ENCODE measurements around the gene PTK7.
"Not testable (repeated sequence)": the region's sequence is repeated elsewhere in the genome, so short reads cannot be mapped to it uniquely, and the experiment has no call there.

Gene PTK7

DNA sequence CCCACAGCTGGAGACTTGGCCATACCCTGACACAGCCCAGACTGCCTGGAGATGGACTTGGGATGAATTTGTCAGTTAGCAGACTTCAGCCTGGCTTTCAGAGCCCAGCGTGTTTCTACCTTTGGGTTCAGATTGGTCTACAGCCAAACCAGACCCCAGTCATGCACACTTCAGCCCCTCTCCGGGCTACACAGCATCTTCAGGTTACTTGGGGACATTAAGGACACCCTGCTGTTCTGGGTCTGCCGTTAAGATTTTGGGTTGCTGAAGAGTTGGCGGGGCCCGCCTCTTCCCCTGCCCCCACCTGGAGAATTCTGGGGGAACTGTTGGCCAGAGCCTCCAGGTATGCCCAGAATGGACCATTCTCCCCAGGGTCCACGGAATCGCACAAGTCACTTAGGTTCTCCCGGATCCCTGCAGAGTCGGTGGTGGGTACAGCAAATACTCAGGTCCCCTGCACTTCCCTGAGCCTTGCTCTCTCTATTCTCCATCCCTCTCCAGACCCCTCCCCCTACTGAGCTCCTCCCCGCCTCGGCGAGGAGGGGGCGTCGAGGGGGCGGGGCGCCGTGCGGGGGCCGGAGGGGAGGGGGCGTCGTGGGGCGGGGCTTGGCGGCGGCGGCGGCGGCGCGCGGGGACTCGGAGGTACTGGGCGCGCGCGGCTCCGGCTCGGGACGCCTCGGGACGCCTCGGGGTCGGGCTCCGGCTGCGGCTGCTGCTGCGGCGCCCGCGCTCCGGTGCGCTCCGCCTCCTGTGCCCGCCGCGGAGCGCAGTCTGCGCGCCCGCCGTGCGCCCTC lies at the start of gene PTK7:
PTK7 (plus strand) TSS at position 645 of the 794 bp plus-strand sequence. CDS start 175 bp downstream, outside the sequence.
- DNase-seq (ENCODE audit: low read depth) = no peak

DNA sequence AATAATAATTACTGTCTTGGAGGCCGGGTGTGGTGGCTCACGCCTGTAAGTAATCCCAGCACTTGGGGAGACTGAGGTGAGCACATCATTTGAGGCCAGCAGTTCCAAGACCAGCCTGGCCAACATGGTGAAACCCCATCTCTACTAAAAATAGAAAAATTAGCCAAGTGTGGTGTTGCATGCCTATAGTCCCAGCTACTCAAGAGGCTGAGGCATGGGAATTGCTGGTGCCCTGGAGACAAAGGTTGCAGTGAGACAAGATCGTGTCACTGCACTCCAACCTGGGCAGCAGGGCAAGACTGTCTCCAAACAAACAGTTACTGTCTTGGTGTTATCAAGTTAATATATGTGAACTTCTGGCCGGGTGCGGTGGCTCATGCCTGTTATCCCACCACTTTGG lies 49.7 kb upstream of the PTK7 start:
- DNase-seq (ENCODE audit: low read depth) = no peak

GRCh38 chr6:43029120-43029519 lies 47.0 kb upstream of the PTK7 start:
- no peak for DNase-seq (ENCODE audit: low read depth)

DNA sequence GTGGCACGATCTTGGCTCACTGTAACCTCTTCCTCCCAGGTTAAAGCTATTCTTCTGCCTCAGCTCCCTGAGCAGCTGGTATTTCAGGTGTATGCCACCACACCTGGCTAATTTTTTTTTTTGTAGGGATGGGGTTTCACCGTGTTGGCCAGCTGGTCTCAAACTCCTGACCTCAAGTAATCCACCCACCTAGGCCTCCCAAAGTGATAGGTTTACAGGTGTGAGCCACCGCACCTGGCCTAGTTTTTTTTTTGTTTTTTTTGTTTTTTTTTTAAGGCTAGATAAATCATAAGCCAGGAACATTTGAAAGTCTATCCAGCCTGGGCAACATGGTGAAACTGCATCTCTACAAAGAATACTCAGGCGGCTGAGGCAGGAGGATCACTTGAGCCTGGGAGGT lies 43.8 kb upstream of the PTK7 start:
- no peak for DNase-seq (ENCODE audit: low read depth)

DNA sequence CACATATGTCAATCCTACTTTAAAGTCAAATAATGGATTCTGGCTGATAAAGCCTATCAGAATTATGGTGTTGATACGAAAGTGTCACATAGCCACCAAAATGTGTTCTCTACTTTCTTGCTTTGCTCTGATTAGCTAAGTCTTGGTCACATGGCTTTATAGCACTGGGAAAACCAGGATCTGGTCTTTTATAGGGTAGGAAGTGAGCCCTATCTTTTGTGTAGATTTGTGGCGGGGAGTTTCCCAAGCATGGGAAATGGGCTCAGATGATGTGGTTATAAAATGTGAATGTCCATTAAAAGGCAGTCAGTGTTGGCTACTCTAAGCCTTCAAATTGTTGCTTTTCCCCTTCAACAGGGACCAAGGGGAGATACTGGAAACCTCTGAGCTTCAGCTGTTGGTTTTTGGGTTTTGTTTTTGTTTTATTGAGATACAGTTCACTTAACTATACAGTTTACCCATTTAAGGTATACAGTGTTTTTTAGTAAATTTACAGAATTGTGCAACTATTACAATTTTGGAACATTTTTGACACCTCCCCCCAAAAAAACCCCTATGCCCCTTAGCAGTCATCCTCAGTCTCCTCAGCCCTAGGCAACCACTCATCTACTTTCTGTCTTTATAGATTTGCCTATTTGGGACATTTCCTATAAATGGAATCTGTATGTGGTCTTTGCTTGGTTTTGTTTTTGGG lies 42.5 kb upstream of the PTK7 start:
- DNase-seq (ENCODE audit: low read depth) = no peak

DNA sequence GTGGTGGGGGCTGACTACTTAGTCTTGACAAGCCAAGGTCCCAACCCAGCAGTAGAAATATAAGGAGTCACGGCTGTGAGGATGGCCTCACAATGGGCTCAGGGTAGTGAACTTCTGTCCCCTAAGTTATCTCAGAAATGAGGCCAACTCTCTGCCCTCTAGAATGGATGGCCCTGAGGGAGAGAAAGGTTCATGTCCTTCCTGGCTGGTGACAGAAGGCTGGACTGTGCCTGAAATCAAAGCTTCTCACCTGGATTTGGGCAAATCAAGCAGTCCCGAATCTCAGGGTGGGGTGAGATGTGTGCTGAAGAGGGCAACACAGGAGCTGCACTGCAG lies 42.0 kb upstream of the PTK7 start:
- DNase-seq (ENCODE audit: low read depth) = no peak

DNA sequence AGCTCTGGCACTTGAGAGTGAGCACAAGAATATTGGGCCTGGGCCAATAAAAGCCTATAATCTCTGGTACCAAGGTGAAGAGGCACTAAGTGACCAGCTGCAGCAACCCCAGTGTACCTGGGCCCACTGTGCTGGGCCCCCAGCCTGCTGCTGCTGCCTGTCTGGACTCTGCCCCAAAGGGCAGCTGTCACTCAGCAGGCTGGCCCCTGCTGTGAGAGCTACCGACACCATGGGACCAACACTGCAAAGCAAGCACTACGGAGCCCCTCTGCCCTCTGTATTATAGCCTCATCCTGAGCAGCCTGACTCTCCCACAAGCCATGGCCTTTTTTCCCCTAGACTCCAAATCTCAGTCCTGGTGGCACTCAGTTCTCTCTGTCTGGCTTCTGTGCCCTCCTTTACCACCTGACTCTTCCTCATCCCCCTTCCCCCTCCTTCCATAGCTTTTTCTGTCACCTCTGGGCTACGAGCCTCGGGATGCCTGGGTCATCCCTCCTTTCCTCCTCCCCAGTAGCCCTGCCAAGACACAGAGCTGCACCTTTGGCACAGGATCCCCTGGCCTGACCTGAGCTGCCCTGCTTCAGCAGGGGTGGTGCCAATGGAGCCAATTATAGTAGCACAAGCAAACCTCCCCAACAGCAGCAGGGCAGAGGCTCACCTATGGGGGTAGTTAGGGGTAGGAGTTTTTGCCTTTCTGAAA lies 40.5 kb upstream of the PTK7 start:
- DNase-seq (ENCODE audit: low read depth) = no peak

DNA sequence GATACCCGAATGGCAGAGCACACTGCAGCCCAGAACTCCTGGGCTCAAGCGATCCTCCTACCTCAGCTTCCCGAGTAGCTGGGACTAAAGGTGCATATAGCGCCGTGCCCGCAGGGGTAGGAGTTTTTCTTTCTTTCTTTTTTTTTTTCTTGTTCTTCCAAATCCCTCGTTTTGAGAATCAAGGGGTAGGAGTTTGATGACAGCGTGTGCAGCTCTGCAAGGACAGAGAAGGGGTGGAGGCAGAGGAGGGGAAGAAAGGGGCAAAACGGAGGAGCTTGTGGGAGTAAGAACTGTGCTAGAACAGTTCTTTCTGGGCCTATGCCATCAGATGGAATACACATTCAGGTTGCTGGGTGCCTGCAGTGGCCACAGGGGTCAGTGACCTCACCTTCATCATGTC lies 39.4 kb upstream of the PTK7 start:
- no peak for DNase-seq (ENCODE audit: low read depth)

DNA sequence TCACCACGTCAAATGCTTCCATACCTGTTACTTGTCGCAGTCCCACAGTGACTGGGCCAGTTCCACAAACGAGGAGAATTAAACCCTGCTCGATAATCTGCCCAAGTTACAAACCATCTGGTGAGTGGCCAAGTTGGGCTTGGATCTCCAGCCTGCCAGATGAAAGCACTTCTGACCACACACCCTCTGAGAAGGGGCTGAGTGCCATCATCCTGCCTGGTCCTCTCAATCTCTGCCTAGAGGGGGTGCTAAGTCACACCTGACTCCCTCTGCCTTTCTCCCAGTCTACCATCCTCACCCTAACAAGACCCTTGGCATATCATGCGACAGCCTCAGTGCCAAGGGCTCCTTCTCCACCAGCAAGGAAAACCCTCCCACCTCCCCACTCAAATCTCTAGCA lies 38.9 kb upstream of the PTK7 start:
- no peak for DNase-seq (ENCODE audit: low read depth)

DNA sequence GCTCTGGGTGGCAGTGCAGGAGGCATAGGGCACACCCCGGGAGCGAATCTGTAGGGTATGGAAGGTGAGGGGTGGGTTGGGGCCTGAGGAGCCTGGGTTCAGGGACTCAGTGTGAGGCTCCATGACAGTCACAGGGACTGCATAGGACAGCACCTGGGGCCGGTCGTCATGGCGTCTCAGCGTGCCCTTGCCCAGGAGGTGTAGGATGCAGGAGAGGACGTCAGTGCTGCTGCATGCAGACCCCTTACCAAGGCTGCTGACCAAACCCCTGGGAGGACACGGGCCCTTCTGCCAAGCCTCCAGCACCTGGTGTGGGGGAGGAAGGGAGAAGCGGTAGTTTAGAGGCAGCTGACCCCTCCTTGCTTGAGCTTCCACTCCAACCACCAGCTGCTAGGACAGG lies 38.4 kb upstream of the PTK7 start:
- DNase-seq (ENCODE audit: low read depth) = no peak

- DNase-seq (ENCODE audit: low read depth) = no peak
Observed at GRCh38 chr6:43038727-43039126, 37.4 kb upstream of the PTK7 start.

GRCh38 chr6:43040542-43041257 lies 35.4 kb upstream of the PTK7 start:
- no peak for DNase-seq (ENCODE audit: low read depth)

DNA sequence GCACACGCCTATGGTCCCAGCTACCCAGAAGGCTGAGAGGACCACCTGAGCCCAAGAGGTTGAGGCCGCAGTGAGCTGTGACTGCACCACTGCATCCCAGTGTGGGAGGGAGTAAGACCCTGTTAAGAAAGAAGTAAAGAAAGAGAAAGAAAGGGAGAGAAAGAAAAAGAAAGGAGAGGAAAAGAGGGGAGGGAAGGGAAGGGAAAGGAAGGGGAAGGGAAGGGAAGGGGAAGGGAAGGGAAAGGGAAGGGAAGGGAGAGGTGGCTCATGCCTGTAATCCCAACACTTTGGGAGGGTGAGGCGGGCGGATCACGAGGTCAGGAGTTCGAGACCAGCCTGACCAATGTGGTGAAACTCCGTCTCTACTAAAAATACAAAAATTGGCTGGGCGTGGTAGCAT lies 34.6 kb upstream of the PTK7 start:
- DNase-seq (ENCODE audit: low read depth) = not testable (repeated sequence)

DNA sequence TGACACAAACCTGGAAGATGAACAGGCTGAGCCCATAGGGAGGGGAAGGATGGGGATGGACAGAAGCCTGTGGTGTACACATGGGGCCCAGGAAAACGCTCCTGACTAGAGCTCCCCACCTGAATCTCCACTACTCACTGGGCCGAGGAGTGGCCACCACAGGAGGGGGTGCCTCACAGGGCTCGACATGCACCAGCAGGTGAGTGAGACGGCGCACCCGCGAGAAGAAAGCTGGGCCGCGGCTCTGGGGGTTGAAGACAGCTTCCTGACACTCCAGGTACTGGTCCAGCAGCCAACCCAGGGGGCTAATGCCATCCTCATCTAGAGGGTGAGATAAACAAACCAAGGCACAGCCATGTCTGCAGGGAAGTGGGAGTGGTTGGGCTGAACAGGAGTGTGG lies 32.8 kb upstream of the PTK7 start:
- no peak for DNase-seq (ENCODE audit: low read depth)

- no peak for DNase-seq (ENCODE audit: low read depth)
Observed at GRCh38 chr6:43045371-43045930, 30.7 kb upstream of the PTK7 start.

DNA sequence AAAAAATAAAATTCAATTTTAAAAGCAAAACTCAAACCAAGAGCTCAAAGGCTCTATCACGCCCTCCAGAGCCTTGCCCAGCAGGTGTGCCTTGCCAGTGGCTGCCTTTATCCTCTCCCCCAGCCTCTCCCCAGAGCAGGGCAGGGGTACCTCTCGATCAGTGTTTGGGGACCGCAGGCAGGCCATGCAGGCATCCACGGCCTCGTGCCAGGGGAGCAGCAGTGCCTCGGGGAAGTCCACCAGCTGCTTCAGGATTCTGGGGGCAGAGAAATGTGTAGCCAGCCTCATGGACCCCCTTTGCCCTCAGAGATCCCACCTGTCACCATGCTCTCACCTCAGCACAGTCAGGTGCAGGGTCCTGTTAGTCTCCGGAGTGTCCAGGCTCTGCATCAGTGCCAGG lies 28.1 kb upstream of the PTK7 start:
- DNase-seq (ENCODE audit: low read depth) = no peak

DNA sequence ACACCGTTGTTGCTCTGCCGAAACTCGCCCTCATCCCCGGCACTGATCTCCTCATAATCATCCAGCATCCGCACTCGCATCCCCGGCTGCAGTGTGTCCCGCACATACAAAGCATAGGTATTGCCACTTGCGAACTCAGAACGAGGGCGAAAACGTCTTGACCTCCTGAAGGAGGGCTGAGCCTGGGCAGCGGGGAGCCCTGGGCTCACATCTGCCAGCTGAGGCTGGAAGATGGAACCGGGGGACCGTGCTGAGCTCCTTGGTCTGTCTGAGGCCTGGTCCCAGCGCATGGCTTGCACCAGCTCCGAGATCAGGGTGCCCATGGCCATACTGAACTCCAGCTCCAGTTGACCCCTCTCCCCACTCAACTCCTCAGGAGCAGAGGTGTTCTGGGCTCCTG lies 25.1 kb upstream of the PTK7 start:
- no peak for DNase-seq (ENCODE audit: low read depth)

DNA sequence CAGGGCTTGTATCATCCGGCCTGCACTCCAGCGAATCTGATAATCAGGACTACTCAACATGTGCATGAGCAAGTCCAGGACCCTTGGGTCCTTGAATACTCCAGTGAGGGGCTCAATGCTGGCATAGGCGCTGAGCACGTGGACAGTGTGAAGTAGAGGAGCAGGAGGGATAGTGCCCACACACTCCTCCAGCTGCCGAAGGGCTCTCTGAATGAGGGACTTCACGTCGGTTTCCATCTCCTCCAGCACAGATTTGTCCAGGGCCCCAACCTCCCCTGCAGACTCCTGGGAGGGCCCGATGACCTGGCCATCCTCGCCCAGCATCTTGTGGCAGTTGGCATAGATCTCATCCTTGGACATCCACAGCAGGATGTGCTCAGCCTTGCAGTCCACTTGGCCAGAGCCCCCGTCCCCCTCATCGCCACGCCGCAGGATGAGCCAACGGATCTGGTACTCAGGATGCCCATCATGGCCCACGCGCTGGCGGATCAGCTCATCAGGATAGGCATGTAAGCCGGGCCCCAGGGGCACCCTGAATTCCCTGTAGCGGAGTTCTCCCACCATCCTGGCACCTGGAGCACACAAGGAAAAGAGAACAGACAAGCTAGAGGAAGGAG lies 23.8 kb upstream of the PTK7 start:
- no peak for DNase-seq (ENCODE audit: low read depth)

- no peak for DNase-seq (ENCODE audit: low read depth)
Observed at GRCh38 chr6:43052842-43053544, 23.1 kb upstream of the PTK7 start.

DNA sequence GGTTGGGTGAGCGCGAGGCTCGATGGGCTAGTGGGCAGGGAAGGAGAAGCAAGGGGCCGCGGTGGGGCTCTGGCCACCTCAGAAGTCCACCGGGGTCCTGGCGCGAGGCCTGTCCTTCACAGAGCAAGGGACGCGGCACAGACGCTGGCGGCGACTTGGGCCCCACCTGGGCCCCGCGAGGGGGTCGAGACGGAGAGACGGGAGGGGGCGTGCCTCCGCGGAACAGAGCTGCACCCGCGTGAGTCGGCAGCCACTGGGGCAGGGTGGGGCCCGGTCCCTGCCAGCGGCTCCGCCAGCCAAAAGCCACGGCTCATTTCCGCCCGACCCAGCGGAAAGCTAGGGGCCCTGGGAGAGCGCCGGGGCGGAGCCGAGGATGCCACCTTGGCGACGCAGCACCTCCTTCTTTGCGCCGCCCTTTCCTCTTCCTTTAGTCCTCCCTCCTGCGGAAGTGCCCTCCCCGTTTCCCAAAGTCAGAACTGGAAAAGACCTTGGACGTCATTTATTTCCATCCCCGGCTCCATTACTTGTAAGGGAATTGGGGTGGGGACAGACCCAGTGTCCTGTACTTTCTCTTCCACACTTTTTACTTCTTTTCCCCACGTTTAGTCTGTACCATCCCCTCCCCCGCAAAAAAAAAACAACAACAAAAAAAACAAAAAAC lies 22.4 kb upstream of the PTK7 start, which contains the start of gene CUL7:
CUL7 (minus strand) TSS at position 307 of the 661 bp plus-strand sequence. CDS start 1,063 bp downstream, outside the sequence.
- DNase-seq (ENCODE audit: low read depth) = peak; percentile 83

Measured in GM04503 (cell line).